ENCODE results near the gene MYO18B.
A peak's percentile ranks its signal among the peaks of the same experiment; 100 is the strongest.

MYO18B gene

DNA sequence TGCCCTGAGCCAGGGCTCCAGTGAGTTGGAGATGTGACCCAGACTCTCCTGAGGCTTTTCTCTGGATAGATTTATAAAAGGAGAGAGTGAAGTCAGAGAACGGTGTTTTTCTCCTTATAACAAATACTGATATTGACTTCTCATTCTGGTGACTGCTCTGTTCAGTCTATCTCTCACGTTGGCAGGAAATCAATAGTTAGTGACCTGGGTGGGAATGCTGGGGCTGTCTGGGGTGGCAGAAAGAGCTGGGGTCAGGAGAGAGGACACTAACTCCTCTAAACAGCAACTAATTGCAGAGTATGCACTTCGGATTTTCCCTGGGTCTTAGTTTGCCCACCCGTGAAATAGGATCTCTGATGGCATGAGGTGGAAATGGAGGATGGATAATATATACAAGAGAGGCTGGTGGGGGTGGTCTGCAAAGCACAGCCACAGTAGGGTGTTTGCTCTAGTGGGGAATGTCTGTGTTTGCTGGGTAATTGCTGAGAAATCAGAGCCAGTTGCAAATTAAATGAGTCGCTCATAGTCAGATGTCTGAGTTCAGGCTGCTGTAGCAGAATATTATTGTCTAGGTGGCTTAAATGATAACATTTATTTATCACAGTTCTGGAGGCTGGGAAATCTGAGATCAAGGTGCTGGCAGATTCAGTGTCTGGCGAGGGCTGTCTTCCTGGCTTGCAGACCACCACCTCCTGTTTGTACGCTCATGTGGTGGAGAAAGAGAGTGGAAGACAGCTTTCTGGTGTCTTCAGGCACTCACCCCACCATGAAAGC lies 167.8 kb downstream of the MYO18B start:
- DNase-seq, result no peak

DNA sequence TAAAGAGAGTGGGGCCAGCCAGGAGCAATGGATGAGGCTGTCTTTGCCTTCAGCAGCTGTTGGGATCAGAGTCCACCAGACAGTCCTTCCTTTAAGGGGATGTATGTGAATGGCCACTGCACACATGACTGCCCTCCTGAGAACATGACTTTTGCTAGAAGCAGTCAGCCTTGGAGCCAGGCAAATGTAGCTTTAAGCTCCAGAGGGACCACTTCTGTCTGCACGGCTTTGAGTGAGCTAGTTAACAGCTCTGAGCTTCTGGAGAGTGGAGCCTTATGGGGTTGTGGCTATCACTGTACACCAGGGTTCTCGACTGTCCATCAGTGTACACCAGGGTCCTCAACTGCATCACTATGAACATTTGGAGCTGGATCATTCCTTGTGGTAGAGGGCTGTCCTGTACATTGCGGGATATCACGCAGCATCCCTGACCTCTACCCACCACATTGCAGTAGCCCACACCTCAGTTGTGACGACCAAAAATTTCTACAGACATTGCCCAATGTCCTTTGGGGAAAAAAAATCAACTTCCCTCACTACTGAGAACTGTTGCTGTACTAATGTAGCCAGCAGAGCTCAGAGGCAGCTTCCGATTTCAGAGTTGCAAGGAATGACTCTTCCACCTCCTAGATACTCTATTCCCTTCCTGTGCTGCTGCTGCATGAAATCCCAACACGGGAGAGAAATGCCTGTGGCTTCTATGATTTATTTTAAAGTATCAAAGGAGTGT lies 169.4 kb downstream of the MYO18B start:
- peak in 1 of 2 experiments; percentile 22 for DNase-seq

DNA sequence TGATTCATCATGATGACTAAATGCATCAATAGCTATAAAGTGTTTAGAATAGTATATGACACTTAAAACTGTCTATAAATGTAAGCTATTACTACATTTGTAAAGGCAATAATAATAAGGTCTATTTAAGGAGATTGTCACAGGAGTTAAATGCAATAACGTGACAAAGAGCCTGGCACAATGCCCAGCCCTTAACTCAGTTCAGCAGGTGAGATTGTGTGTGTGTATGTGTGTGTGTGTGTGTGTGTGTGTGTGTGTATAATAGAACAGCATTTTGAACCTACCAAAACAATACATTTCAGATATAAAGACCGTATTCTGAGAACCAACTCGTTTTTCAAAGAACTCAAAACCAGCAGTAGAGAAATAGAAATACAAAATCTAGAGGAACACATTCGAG lies 177.5 kb downstream of the MYO18B start:
- DNase-seq, result no peak

DNA sequence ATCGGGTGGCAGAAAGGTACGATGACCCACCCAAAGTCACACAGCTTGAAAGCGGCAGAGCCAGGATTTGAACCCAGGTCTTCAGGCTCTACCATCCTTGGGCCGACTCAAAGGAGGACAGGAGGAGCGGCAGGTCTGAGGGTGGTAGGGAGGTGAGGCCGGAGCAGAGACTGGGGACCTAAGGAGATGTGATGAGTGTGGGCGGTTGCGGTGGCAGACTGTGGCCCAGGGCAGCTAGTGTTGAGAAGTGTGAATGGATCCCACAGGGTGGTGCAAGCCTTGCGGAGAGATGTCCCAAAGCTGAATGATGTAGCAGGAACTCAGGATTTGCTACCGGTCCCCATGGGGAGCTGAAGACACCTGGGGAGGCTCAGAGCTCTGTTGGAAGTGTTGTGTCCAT lies 180.2 kb downstream of the MYO18B start:
- DNase-seq, result no peak

DNA sequence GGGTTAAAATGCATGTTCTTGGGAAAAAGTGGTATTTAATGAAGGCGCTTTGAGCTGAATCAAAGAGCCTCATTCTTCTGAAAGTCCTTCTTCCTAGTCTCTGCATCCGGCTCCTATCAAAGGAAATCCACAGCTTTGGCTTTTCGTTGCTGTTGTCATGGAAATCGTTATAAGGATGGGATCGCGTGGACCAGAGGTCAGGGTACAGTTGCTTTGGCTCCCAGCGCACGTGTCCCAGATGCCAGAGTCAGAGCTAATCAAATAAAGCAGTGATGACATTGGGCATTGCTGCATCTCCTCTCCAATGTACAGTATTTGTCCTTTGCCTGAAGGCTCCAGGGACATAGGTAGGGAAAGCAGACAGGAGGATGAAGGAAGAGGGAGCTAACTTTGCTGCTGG lies 181.9 kb downstream of the MYO18B start:
- no peak for DNase-seq

DNA sequence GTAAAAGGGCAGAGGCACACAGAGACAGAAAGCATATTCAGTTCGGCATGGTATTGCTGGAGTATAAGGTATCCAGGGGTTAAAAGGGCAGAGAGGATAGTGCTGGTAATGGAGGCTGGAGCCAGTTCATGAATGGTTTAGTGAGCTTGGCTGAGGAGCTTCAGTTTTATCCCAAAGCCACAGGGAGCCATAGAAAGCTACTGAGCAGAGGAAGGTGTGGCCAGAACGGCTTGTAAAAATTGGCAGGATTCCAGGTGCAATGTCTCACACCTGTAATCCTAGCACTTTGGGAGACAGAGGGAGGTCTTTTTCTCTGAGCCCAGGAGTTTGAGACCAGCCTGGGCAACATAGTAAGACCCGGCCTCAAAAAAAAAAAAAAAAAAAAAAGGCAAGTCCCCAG lies 186.1 kb downstream of the MYO18B start:
- no peak for DNase-seq

DNA sequence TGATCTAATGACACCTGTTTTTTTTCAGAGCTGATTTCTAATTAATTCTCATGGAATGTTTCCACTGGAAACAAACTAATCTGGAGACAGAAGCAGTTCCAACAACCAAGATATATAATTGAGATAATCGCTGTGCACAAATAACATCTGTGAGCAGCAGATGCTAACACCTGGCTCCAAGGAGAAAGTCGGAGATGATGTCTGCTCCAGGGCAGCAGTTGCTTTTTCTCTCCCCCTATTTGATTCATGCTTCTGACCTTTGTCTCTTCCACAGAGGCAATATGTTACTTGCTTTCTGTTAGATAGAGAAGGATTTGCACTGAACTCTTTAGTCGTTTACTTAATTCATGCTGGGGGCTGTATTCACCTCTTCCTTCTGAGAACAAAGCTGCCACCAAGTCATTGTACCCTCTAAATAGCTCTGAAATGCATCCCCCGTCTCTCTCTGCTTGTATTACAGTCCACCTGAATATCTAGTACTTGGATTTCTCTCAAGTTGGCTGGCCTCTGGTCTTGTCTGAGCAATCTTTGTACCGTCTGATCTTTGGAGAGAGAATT lies 187.4 kb downstream of the MYO18B start:
- no peak for DNase-seq

DNA sequence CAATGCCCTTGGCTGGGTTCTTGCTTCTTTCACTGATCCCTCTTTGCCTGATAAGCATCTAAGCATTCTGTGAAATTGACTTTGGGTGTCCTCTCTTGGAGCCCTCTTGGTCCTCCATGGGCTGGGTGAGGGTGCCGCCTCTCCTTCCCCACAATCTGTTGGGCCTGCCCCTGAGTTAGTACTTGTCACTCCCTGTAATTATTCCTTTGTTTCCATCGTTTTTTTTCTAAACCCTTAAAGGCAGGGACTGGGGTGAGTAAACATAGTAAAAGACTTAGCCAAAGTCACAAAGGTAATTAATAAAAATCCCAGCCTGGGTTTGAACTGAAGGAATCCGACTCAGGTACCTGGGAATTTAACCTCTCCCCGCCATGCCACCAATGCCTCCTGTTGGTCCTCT lies 188.1 kb downstream of the MYO18B start:
- no peak for DNase-seq

DNA sequence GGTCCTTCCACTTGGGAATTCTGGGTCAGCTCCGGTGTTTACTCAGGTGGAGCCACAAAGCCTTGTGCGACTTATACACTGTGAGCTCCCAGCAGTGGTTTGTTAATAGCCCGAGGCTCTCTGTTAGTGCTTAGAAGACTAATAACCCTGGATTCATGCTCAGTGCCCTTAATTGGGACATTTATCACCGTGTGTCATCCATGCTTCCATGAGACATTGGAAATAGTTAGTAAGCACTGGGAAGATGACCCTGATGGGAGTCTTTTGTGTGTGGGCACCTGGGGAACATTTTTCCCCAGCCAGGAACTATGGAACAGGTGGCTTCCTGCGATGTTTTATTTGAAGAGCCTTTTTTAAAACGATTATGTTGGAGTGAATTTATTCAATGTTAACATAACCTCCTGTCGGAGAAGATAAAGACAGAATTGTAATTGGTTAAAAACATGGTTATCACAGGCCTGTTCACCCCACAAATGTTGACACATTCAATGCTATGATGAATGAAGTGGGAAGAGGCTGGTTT lies 188.9 kb downstream of the MYO18B start:
- DNase-seq, result peak; percentile 59 to 60

DNA sequence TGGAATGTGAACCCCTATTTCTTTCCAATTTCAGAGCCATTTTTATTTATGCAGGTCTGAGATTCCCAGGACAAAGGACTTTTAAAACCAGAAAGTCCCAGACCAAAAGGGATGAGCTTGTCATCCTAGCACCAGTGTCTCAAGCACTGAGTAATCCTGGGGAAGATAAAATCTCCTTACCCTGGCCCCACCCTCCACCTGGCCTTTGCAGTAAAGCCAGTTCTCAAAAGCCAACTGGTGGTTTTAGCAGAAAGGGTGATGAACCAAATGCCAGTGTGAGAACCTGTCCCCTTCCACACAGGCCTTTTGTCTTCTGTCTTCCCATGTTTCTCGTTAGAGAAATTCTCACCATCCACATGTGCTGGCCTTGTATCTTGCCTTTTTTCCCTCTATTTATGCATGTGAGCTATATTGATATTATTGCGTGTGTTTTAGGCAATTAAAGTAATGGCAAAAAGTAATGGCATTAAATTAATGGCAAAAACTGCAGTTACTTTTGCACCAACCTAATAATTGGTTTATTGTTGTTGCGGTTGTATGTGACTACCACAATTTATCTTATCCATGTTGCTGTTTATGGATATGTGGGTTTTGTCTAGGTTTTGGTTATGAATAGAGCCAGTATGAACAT lies 191.3 kb downstream of the MYO18B start:
- DNase-seq, result no peak

DNA sequence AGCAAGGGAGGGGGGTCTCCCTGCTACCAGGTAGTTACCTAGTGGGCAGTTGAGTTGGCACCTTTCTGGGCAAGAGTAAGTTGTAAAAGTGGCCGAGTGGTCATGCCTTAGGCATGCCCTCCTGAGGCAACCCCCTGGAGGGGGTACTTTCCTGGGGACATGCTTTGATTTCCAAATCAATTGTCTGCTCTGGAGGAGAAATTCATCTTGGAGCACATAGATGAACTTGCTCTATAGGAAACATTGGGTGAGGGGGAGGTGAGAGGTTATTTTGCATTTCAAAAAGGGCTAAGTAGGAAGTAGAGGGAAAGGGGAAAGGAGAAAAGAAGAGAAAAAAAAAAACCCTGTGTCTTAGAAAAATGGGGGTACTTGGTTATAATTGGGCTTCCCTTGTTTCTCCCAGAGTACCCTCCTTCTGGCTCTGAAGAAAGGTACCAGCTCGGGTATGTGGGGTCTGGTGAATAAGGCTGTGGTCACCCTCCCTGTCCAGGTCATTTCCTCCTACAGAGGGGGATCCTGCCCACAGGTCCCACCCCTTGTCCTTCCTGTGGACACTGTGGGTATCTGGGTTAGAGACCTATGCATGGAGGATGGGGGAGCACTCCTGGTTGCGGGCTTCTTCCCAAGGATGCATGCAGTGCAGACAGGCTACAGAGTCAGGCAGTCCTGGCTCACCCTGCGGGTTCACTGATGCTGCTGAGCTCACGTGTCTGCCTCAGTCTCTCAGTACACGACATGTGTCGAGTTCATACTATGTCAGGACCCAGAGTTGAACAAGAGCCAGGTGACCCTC lies 193.5 kb downstream of the MYO18B start:
- no peak for DNase-seq

DNA sequence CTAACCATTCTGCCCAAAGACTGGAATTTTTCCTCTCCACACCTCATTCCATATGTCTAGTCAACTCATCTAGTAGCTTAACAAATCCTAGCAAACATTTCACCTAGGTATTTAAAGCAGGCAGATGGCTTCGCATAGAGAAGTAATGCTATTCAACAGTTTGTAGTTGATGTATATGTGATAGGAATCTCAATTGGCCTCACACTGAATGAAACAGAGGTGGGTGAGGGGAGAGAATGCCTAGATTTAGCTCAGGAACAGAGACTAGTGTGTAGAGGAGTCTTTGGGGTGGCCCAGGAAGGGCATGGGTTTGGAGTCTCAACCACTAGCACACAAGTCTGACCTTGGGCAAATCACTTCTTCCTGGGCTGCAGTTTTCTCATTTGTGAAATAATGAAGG lies 196.2 kb downstream of the MYO18B start:
- DNase-seq, result no peak

DNA sequence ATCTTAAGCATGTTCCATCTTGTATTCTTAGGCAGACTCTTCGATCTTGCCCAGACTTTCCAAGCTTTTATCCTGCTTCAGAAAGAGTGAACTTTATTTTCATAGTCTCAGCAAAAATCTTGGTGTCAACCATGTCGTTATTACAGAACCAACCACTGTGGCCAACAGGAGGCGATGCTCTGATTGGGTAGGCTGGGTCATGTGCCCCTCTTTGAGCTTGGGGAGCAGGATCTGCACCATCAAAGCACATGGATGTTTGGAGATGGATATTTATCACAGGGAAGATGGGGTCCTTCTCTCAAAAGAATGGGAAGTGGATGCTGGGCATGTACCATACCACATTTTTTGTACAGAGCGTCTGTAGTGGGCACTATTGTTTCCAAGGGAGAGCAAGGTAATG lies 197.4 kb downstream of the MYO18B start:
- no peak for DNase-seq

DNA sequence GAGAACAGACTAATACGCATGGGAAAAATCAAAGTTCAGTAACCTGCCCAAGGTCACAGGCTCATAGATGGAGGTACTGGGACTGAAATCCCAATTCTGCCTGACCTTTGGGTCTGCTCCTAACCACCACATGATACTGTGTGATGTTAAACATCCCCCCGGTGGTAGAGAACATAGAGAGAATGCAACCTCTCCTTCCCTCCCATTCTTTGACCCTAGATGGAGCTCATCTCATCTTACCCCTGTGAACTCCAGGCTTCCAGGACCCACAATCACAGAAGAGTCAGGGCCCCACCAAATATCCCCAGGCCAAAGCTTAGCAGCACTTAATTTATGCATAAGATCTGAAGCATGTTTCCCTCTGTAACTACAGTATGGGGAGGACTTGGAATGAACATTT lies 198.5 kb downstream of the MYO18B start:
- DNase-seq, result no peak

DNA sequence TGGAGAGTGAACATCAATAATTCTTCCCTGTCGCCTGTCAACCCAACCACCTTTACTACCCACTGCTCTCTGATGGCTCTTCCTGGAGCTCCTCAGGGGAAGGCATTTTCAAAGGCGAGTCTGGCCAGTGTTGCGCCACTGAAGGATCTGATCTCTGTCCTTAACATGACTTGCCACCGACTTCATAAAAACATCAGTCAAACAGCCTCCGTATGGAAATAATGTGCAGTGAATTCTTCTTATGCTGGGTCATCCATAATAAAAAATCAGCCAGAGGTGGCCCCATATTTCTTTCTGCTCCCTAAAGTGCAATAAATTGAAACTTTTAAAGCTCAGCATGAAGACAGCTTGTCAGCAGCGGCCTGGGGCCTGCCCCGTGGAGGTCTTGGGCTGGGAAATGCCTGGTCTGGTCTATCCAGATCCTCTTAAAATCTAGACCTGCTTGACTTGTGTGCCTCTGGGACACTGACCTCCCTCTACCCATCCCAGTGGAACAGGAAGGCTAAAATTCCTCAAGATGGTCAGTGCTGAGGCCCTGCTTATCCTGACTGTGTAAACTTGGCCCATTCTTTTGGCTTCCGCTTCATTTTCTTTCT lies 199.5 kb downstream of the MYO18B start:
- no peak for DNase-seq

DNA sequence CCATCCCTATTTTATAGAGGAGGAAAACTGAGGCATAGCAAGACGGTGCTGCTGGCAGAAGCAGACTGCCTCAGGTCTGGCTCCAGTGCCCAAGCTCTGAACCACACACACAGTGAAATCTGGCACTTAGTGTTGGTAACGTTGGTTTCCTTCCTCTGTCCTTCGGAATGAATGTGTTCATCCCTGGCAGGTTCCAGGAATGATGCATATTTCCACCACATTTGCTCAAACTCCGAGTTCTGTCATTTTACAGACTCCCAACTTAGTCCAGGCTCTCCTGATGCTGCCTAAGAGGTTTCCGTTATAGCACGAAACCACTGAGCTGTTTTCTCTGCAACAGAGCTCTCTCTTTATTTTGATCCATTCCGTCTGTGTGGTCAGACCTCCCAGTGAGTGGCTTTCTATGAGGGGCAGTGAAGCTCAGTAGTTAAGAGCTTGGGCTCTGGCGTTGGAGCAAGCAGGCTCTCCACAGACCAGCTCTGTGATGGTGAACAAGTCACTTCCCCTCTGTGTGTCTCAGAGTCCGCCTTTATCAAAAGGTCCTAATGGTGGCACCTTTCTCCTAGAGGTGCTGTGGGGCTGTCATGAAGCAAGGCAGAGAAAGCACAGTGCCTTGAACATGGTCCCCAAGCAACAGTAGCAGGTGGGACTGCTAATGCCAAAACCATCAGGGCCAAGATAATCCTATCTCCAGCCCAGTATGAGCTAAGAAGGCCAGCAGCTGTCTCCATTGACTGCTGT lies 200.3 kb downstream of the MYO18B start:
- DNase-seq, result no peak

DNA sequence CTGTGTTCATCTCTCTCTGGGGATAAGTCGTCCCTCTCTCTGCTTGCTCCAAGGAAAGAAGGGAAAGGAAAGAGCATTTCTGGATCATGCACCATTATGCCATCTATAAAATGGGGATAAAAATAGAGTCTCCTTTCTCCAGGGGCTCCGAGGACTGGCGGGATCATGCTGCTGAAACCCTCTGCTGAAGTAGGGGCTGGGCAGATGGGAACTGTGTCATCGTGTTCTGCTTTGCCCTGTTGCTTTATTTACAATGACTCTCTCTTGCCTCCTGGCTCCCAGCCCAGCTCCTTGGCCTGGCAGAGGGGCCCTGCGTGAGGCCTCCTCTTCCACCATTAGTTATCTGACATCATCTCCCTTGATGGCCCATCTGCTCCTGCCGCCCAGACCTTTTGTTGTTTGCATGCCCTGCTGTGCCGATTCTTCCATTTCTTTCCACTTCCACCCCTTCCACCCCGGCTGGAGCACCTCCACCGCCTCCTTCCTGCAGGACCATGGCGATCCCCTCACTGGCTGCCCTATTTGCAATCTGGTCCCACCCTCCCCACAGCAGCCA lies 200.9 kb downstream of the MYO18B start:
- DNase-seq, result no peak

DNA sequence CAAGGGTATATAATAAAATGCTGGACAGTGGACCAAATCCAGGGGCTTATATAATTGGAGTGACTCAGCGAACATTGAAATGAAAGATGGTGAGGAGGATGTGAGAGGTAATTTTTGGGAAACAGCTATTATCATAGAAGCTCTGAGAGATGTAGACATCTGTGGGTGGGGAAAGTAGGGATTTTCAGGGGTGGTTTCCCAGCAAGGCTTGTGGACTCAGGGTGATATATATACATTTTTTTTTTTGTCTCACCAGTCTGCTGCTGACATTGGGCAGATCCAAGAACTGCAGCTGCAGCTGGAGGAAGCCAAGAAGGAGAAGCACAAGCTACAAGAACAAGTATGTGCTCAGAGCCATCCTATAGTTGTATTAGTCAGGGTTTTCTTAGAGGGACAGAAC lies 208.1 kb downstream of the MYO18B start:
- no peak for DNase-seq

DNA sequence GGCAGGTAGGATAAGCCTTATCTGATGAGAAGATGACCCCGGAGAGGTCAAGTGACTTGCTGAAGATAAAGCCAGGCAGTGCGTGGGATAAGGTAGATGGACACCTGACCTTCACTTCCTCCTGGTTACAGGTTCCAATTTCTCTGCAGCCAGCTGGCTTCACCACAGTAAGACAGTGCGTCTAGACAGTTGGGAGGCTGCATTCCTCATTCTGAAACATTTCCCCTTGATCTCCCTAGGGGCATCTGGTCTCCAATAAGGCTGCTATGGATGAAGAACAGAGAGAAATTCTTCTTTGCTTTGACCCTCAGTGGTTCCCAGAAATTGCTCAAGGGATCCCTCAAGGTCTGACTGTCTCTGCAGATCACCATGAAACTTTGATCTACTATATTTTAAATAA lies 211.3 kb downstream of the MYO18B start:
- DNase-seq, result no peak

DNA sequence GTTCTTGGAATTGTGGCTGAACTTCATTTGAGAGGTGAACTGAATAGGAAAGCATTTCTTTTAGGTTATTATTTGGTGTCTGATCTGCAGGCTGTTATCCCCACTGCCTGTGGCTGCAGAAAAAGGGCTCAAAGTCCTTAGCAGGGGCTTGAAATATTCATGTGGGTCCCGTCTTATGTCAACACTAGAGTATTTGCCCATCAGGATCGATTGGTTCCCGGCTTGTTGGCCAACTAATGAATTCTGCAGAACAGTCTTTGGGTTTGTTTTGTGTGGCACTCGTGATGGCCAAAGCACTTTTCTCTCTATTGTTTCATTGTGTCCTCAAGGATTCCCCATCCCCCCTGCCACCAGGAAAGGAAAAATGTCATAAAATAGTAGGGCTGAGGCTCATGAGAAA lies 211.9 kb downstream of the MYO18B start:
- DNase-seq, result no peak

DNA sequence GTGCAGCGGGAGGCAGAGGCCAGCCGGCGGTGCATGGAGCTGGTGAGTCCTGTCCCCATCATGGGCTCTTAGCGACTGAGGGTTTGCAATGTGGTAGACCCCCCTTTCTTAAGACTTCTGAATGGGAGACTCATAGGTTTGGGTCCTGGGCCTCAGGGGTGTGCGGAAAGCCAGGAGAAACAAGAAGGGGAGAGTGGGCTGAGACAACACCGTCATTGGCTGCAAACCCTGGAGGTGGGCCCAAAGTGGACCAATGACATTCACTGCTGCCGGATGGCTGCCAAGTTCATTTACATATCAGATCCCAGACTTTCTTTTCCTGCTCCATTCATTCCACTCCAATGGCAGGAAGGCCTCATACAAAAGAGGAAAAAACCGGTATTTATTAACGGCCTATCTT lies 213.3 kb downstream of the MYO18B start:
- no peak for DNase-seq
